PFSK-1 (cell line): ENCODE results near the gene MRPS18A.
A peak's percentile ranks its signal among the peaks of the same experiment; 100 is the strongest.

Experiments used
- FOXP2 ChIP-seq: optimal IDR thresholded peaks from 2 replicates; pipeline ENCODE3; 2011; ENCODE audit warnings: borderline replicate concordance, control low read depth, inconsistent platforms; ENCODE audit not compliant: insufficient read depth; ENCODE audit errors: extremely low read length, extremely low read depth
- POLR2AphosphoS5 ChIP-seq: IDR thresholded peaks from 2 replicates; pipeline ENCODE4 v1.6.1; 2012; ENCODE audit warnings: low read depth, mild to moderate bottlenecking, control low read depth, low read length, moderate library complexity
- SIN3A ChIP-seq: IDR thresholded peaks from 2 replicates; pipeline ENCODE4 v1.6.1; 2012; ENCODE audit warnings: mild to moderate bottlenecking, low read length, moderate library complexity, borderline replicate concordance; ENCODE audit not compliant: insufficient read depth
- TAF1 ChIP-seq: IDR thresholded peaks from 2 replicates; pipeline ENCODE4 v1.6.1; 2012; ENCODE audit warnings: low read length, control low read depth, borderline replicate concordance; ENCODE audit not compliant: insufficient read depth
- TF ChIP-seq, protein P1 (sequence below), 2 experiments: IDR thresholded peaks; 2 replicates each; pipeline versions ENCODE4 v1.6.1 to v1.8.0; 2011 to 2012; ENCODE audit warnings: low read depth in 2 of 2, low read length in 2 of 2, control low read depth in 1 of 2, inconsistent platforms in 1 of 2, mild to moderate bottlenecking in 1 of 2, moderate library complexity in 1 of 2; ENCODE audit not compliant: insufficient read depth in 1 of 2

MRPS18A gene

DNA sequence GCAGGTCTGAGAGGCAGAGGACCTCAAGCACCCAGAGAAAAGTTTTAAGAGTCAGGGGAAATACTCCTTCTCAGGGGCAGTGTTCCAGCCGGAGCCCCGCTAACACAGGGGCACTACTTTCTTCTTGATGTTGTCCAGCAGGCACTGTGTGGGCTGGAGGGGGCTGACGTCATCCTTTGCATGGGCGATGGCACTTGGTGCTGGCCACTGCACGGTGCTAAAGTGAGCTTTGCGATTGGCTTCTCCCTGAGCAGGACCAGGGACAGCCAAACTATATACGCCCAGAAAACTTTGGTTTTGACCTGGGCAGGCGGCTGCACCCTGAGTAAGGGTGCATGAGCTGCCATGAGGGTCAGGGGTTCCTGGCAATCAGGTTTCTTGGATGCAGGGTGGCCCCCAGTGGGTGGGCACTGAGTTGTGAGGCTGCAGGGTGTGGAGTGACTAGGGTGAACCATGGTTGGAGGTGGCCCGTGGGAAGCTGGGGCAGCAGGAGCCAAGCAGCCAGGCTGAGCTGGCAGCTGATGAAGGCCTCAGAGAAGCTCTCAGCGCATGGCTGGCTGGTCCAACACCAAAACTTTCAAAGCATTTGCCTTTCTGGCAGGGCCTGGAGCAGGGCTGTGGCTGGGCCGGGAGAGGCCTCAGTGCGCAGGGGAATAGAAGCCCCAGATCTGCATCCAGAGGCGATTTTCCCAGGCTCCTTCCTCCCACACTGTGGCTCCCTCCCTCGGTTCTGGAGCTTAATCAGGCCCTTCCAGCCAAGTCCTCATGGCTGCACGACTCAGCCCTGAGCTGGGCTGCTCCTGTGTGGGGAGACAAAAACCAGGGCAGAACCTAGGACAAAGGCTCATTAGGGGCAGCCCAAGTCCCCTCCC, 18.3 kb downstream of the MRPS18A start:
- TF ChIP-seq POLR2AphosphoS5 (no peak), TAF1 (no peak), SIN3A (no peak), FOXP2 (no peak)
- TF ChIP-seq, protein P1, sequence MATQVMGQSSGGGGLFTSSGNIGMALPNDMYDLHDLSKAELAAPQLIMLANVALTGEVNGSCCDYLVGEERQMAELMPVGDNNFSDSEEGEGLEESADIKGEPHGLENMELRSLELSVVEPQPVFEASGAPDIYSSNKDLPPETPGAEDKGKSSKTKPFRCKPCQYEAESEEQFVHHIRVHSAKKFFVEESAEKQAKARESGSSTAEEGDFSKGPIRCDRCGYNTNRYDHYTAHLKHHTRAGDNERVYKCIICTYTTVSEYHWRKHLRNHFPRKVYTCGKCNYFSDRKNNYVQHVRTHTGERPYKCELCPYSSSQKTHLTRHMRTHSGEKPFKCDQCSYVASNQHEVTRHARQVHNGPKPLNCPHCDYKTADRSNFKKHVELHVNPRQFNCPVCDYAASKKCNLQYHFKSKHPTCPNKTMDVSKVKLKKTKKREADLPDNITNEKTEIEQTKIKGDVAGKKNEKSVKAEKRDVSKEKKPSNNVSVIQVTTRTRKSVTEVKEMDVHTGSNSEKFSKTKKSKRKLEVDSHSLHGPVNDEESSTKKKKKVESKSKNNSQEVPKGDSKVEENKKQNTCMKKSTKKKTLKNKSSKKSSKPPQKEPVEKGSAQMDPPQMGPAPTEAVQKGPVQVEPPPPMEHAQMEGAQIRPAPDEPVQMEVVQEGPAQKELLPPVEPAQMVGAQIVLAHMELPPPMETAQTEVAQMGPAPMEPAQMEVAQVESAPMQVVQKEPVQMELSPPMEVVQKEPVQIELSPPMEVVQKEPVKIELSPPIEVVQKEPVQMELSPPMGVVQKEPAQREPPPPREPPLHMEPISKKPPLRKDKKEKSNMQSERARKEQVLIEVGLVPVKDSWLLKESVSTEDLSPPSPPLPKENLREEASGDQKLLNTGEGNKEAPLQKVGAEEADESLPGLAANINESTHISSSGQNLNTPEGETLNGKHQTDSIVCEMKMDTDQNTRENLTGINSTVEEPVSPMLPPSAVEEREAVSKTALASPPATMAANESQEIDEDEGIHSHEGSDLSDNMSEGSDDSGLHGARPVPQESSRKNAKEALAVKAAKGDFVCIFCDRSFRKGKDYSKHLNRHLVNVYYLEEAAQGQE (IDR thresholded peaks at IDR 0.05; ENCODE audit: insufficient read depth in 1 of 2, low read depth in 2 of 2, low read length in 2 of 2): no peak

DNA sequence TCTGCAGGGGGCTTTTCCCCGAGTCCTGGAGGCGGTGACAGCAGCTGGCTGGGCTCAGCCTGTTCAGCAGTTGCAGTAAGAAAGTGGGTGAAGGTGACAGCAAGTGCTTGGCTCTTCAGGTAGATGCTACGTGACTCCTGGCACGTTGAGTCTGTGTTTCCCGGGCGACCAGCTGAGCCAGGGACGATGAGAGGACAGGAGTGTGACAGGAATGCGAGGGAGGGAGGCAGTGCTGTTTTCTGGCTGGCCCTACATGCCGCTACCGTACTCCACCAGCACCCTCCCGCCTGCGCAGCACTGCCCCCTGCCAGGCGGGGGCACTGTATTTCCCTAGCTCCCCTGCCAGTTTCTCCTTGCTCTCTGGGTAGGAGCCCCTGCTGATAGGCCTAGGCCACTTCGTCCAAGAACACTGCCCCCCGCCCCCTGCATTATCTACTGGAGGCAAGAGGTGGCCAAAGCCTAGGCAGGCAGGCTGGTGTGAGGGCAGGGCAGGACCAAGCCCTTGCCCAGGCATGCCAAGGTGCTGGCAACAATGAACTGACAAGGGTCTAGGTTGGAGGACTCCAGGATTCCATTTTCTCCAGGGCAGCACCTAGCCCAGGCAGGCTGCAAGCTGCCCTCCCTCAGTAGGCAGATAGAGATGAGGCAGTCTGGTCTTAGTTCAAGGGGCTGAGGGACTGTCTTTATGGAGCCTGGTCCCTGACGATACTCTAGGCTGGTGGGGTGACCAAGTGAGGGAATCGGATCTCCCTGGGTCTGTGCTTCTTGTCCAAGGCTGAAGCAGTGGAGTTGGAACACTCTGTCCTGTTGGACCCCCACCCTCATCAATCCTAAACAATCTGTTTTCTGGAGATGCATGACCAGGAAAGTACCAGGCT, 19.2 kb downstream of the MRPS18A start:
- TF ChIP-seq SIN3A (0 out of 2 replicates have a peak, but pooled peaks have one; percentile 16), FOXP2 (no peak), TAF1 (no peak), POLR2AphosphoS5 (peak; percentile 43; the same call in 1 of the 2 replicates)
- TF ChIP-seq, protein P1 (IDR thresholded peaks at IDR 0.05; ENCODE audit: insufficient read depth in 1 of 2, low read depth in 2 of 2, low read length in 2 of 2): no peak

DNA sequence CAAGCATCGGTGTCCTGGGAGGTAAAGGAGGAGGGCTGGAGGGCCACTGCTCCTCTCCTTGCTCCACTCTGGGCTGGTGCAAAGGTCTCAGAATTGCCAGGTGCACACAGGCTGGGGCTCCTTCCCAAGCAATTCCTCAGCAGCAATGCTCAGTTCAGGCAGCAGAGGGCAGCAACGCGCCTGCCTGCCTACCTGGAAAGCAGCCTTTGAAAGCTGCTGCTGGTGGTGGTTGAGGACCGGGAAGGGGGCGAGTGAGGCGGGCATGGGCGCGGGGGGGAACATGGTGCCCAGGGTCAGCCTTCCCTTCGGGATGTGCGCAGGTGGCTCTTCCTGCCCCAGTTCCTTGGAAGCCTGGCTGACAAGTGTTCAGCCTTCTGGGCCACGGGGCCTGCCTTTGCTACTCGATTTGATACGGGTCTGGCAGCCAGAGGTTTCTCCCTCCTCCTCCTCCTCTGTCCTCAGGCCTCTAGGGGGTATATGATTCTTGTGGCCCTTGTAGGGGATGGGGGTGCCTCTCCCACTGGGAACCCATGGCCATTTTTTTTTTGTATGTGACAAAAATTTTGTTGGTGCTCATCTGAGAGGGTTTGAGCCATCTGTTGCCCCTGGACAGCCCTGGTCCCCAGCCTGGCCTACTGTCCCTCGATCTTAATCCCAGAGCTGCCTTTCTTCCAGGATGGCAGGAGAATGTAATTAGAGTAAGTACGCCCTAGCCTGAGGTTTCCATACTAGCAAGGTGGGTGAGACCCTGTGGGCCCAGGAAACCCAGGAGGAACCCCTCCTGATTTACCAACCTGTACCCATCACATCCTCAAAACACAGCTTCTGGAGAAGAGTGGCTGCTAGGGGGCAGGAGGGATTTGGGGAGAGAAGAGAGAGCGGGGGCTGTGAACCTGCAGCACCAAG, 20.1 kb downstream of the MRPS18A start:
- TF ChIP-seq FOXP2: no peak
- TF ChIP-seq, protein P1 (IDR thresholded peaks at IDR 0.05; ENCODE audit: insufficient read depth in 1 of 2, low read depth in 2 of 2, low read length in 2 of 2): no peak
- TF ChIP-seq TAF1: no peak
- TF ChIP-seq SIN3A: no peak
- TF ChIP-seq POLR2AphosphoS5: peak; percentile 33; the same call in 1 of the 2 replicates

DNA sequence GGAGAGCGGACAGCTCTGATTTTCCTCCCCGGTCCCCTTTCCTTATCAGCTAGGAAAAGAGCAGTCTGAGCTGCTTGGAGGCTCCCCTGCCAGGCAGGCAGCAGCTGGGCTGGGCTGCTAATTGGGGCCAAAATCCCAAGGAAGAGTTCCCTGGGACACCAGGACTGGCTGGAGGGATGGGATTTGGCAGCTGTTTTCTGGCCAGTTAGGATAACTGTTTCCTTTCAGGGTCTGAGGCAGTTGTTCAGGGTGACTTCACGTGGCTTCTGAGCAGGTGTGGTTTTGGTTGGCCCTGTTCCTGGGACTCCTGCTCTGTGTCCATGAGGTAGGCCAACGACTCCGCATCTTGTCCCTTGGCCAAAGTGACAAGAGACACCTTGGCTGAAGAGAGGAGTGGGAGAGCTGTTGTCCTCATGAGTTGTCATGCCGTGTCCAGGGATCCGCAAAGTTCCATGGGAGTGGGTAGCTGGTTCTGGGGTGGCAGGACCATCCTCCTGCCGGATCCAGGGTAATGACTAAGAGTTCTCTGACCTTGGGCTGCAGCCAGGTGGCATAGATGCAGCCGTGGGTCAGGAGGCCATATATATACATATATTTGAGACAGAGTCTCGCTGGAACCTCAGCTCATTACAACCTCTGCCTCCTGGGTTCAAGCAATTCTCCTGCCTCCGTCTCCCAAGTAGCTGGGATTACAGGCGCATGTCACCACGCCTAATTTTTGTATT, 21.2 kb downstream of the MRPS18A start:
- no peak for TF ChIP-seq SIN3A

DNA sequence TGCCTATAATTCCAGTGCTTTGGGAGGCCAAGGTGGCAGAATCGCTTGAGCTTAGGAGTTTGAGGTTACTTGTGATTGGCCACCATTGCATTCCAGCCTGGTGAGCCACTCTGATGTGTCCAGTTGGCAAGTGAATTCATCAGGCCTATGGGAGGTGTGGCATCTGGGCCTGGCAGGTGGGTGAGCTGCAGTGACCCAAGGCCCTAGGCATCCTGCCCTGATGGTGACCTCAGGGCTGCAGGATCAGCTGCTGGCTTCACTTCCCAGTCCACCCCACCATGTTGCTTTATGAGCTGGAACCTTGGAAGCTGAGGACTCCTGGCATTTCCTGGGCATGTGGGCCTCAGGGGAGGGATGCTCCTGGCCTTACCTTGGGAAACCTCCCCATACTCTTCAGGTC, 22.2 kb downstream of the MRPS18A start:
- no peak for TF ChIP-seq POLR2AphosphoS5
- TF ChIP-seq TAF1: no peak
- TF ChIP-seq, protein P1 (IDR thresholded peaks at IDR 0.05; ENCODE audit: insufficient read depth in 1 of 2, low read depth in 2 of 2, low read length in 2 of 2): no peak
- no peak for TF ChIP-seq FOXP2
- no peak for TF ChIP-seq SIN3A
